ENCODE results near the gene ZBTB38.

ZBTB38 gene

GRCh38 chr3:141377377-141377776 is 9.1 kb downstream of the ZBTB38 start:
- Histone ChIP-seq H3K4me1 (ENCODE audit: insufficient read depth, poor library complexity, severe bottlenecking) (peaks cover 2% of the 10 kb centered on the region), H3K27me3 (ENCODE audit: insufficient read depth, poor library complexity, severe bottlenecking) (no peaks in the 10 kb centered on the region), H3K36me3 (ENCODE audit: low read depth) (peaks cover 34% of the 10 kb centered on the region), H3K9me3 (ENCODE audit: severe bottlenecking) (no peaks in the 10 kb centered on the region), H3K27ac (ENCODE audit: poor library complexity, severe bottlenecking) (no peak overlapping the region), H3K4me3 (ENCODE audit: severe bottlenecking) (no peak overlapping the region)
- ATAC-seq (ENCODE audit: low read depth) (no peak), DNase-seq (ENCODE audit: low spot score) (no peak)
- no peak for TF ChIP-seq CTCF (IDR thresholded peaks at IDR 0.05; ENCODE audit: poor library complexity, severe bottlenecking)

- no peak for ATAC-seq (ENCODE audit: low read depth)
- Histone ChIP-seq H3K27ac (ENCODE audit: poor library complexity, severe bottlenecking) (no peak overlapping the region), H3K4me3 (ENCODE audit: severe bottlenecking) (no peak overlapping the region), H3K36me3 (ENCODE audit: low read depth) (peaks cover 38% of the 10 kb centered on the region), H3K4me1 (ENCODE audit: insufficient read depth, poor library complexity, severe bottlenecking) (peaks cover 2% of the 10 kb centered on the region), H3K9me3 (ENCODE audit: severe bottlenecking) (no peaks in the 10 kb centered on the region), H3K27me3 (ENCODE audit: insufficient read depth, poor library complexity, severe bottlenecking) (no peaks in the 10 kb centered on the region)
- DNase-seq (ENCODE audit: low spot score) = no peak
- TF ChIP-seq CTCF (IDR thresholded peaks at IDR 0.05; ENCODE audit: poor library complexity, severe bottlenecking) = no peak
Measured at GRCh38 chr3:141378556-141378955, 10.3 kb downstream of the ZBTB38 start.

- H3K36me3 ChIP-seq (ENCODE audit: low read depth) = peaks cover 43% of the 10 kb centered on the region
- no peak overlapping the region for H3K27ac ChIP-seq (ENCODE audit: poor library complexity, severe bottlenecking)
Measured at GRCh38 chr3:141379250-141379966, 11.1 kb downstream of the ZBTB38 start.

GRCh38 chr3:141380279-141380678 is 12.0 kb downstream of the ZBTB38 start:
- Histone ChIP-seq H3K36me3 (ENCODE audit: low read depth) (peaks cover 38% of the 10 kb centered on the region), H3K27ac (ENCODE audit: poor library complexity, severe bottlenecking) (no peak overlapping the region), H3K4me3 (ENCODE audit: severe bottlenecking) (no peak overlapping the region), H3K27me3 (ENCODE audit: insufficient read depth, poor library complexity, severe bottlenecking) (no peaks in the 10 kb centered on the region), H3K9me3 (ENCODE audit: severe bottlenecking) (no peaks in the 10 kb centered on the region), H3K4me1 (ENCODE audit: insufficient read depth, poor library complexity, severe bottlenecking) (no peaks in the 10 kb centered on the region)
- ATAC-seq (ENCODE audit: low read depth) (no peak), DNase-seq (ENCODE audit: low spot score) (no peak)
- no peak for TF ChIP-seq CTCF (IDR thresholded peaks at IDR 0.05; ENCODE audit: poor library complexity, severe bottlenecking)

More at GRCh38 chr3:141379250-141379966, 11.1 kb downstream of the ZBTB38 start:
- no peaks in the 10 kb centered on the region for H3K4me1 ChIP-seq (ENCODE audit: insufficient read depth, poor library complexity, severe bottlenecking)
- DNase-seq (ENCODE audit: low spot score) (no peak), ATAC-seq (ENCODE audit: low read depth) (no peak)
- TF ChIP-seq CTCF (IDR thresholded peaks at IDR 0.05; ENCODE audit: poor library complexity, severe bottlenecking) = no peak
- no peaks in the 10 kb centered on the region for H3K9me3 ChIP-seq (ENCODE audit: severe bottlenecking)
- H3K27me3 ChIP-seq (ENCODE audit: insufficient read depth, poor library complexity, severe bottlenecking) = no peaks in the 10 kb centered on the region
- H3K4me3 ChIP-seq (ENCODE audit: severe bottlenecking) = no peak overlapping the region

GRCh38 chr3:141380987-141381386 is 12.7 kb downstream of the ZBTB38 start:
- no peak for ATAC-seq (ENCODE audit: low read depth)
- Histone ChIP-seq H3K36me3 (ENCODE audit: low read depth) (peaks cover 42% of the 10 kb centered on the region), H3K4me1 (ENCODE audit: insufficient read depth, poor library complexity, severe bottlenecking) (no peaks in the 10 kb centered on the region), H3K4me3 (ENCODE audit: severe bottlenecking) (no peak overlapping the region), H3K9me3 (ENCODE audit: severe bottlenecking) (no peaks in the 10 kb centered on the region), H3K27ac (ENCODE audit: poor library complexity, severe bottlenecking) (no peak overlapping the region), H3K27me3 (ENCODE audit: insufficient read depth, poor library complexity, severe bottlenecking) (no peaks in the 10 kb centered on the region)
- no peak for DNase-seq (ENCODE audit: low spot score)
- TF ChIP-seq CTCF (IDR thresholded peaks at IDR 0.05; ENCODE audit: poor library complexity, severe bottlenecking) = no peak

Measured in RWPE2 (cell line).